ENCODE data around the gene UBE2E2. TPM values are rescaled to one million over a fixed set of nuclear protein-coding genes. Genes with fewer than 3 reads are reported as not detected.

UBE2E2 gene
- total RNA-seq, 1 experiment from 2014 or later: 54.9 TPM

DNA sequence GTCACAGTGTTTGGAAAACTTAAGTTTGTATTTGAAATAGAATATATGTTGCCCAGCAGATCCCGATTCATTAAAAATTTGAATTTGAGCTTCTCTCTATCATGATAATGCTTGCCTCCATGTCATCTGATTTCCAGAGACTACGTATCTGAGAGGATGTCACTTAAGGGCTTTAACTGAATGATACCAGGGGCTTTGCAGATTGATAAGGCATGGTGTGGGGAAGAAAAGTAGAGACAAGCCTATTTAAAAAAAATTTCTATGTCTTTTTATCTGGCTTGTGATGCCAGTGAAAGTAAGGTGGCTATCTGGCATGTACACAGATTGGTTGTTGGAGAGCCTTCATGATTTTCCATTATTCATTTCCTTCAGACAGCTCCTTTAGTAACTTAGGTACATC, 72.7 kb downstream of the UBE2E2 start (continued):
- no peak for TF ChIP-seq ELF4 (CRISPR knock-in tag; IDR thresholded peaks at IDR 0.05; ENCODE audit: low read depth)
- TF ChIP-seq, protein P1, sequence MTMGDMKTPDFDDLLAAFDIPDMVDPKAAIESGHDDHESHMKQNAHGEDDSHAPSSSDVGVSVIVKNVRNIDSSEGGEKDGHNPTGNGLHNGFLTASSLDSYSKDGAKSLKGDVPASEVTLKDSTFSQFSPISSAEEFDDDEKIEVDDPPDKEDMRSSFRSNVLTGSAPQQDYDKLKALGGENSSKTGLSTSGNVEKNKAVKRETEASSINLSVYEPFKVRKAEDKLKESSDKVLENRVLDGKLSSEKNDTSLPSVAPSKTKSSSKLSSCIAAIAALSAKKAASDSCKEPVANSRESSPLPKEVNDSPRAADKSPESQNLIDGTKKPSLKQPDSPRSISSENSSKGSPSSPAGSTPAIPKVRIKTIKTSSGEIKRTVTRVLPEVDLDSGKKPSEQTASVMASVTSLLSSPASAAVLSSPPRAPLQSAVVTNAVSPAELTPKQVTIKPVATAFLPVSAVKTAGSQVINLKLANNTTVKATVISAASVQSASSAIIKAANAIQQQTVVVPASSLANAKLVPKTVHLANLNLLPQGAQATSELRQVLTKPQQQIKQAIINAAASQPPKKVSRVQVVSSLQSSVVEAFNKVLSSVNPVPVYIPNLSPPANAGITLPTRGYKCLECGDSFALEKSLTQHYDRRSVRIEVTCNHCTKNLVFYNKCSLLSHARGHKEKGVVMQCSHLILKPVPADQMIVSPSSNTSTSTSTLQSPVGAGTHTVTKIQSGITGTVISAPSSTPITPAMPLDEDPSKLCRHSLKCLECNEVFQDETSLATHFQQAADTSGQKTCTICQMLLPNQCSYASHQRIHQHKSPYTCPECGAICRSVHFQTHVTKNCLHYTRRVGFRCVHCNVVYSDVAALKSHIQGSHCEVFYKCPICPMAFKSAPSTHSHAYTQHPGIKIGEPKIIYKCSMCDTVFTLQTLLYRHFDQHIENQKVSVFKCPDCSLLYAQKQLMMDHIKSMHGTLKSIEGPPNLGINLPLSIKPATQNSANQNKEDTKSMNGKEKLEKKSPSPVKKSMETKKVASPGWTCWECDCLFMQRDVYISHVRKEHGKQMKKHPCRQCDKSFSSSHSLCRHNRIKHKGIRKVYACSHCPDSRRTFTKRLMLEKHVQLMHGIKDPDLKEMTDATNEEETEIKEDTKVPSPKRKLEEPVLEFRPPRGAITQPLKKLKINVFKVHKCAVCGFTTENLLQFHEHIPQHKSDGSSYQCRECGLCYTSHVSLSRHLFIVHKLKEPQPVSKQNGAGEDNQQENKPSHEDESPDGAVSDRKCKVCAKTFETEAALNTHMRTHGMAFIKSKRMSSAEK (CRISPR knock-in tag; IDR thresholded peaks at IDR 0.05; ENCODE audit: borderline replicate concordance): no peak

DNA sequence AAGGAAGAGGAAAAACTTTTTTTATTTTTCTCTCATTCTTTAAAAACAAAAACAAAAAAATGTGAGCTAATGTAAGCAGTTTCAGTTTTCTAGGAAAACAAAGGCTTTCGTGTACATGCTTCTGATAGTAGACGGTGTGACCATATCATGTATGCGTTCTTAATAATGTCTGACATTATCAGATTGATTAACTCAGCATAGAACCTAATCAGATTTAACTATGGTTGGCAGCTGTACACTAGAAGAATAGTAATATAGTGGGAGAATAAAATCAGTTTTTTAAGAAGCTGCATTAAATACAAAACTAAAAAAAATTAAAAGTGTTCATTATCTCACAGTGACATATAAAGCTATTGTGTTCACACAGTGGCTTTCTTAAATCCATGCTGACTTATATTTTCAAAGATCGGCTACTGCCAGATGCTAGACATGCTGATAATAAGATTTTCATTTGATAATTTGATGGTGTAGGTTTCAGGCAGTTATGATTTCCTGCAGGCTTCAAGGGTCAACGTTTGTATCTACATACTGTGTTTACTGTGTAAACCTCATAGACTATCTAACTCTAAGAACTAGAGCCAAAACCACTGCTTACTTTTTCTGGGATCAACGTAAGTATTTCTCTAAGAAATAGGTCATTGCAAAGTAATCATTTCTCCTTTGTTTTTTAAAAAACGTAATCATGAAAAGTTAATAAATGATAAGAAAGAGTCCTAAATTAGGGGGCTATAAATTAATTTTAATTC, 74.0 kb downstream of the UBE2E2 start:
- ChIA-PET POLR2A (no interaction called here), CTCF (no interaction called here)

More for the DNA sequence above, 74.0 kb downstream of the UBE2E2 start:
- ATAC-seq (no peak), DNase-seq (ENCODE audit: low spot score) (no peak)
- H3K4me3 Mint-ChIP-seq: no peak overlapping the region
- H3K36me3 Mint-ChIP-seq: peaks cover 15% of the 10 kb centered on the region
- peaks cover 20% of the 10 kb centered on the region for H3K4me1 Mint-ChIP-seq
- H3K27ac Mint-ChIP-seq: no peak overlapping the region
- peaks cover 15% of the 10 kb centered on the region for H3K9me3 Mint-ChIP-seq
- no peaks in the 10 kb centered on the region for H3K27me3 Mint-ChIP-seq (ENCODE audit: low read depth)
- TF ChIP-seq KAT7 (CRISPR knock-in tag; IDR thresholded peaks at IDR 0.05; ENCODE audit: borderline replicate concordance) (no peak), ZNF671 (CRISPR knock-in tag; IDR thresholded peaks at IDR 0.05) (no peak), MXD4 (CRISPR knock-in tag; IDR thresholded peaks at IDR 0.05; ENCODE audit: borderline replicate concordance) (no peak), ZNF121 (CRISPR knock-in tag; IDR thresholded peaks at IDR 0.05) (no peak), OVOL2 (CRISPR knock-in tag; IDR thresholded peaks at IDR 0.05; ENCODE audit: borderline replicate concordance) (no peak), ZNF512 (CRISPR knock-in tag; IDR thresholded peaks at IDR 0.05; ENCODE audit: borderline replicate concordance) (no peak), CDX4 (CRISPR knock-in tag; IDR thresholded peaks at IDR 0.05; ENCODE audit: borderline replicate concordance) (no peak), MYBL2 (CRISPR knock-in tag; IDR thresholded peaks at IDR 0.05) (no peak), ZNF396 (CRISPR knock-in tag; IDR thresholded peaks at IDR 0.05; ENCODE audit: borderline replicate concordance) (no peak), ZNF416 (CRISPR knock-in tag; IDR thresholded peaks at IDR 0.05) (no peak)
- TF ChIP-seq, protein P2, sequence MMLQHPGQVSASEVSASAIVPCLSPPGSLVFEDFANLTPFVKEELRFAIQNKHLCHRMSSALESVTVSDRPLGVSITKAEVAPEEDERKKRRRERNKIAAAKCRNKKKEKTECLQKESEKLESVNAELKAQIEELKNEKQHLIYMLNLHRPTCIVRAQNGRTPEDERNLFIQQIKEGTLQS (CRISPR knock-in tag; conservative IDR thresholded peaks at IDR 0.05): no peak
- TF ChIP-seq, protein P3, sequence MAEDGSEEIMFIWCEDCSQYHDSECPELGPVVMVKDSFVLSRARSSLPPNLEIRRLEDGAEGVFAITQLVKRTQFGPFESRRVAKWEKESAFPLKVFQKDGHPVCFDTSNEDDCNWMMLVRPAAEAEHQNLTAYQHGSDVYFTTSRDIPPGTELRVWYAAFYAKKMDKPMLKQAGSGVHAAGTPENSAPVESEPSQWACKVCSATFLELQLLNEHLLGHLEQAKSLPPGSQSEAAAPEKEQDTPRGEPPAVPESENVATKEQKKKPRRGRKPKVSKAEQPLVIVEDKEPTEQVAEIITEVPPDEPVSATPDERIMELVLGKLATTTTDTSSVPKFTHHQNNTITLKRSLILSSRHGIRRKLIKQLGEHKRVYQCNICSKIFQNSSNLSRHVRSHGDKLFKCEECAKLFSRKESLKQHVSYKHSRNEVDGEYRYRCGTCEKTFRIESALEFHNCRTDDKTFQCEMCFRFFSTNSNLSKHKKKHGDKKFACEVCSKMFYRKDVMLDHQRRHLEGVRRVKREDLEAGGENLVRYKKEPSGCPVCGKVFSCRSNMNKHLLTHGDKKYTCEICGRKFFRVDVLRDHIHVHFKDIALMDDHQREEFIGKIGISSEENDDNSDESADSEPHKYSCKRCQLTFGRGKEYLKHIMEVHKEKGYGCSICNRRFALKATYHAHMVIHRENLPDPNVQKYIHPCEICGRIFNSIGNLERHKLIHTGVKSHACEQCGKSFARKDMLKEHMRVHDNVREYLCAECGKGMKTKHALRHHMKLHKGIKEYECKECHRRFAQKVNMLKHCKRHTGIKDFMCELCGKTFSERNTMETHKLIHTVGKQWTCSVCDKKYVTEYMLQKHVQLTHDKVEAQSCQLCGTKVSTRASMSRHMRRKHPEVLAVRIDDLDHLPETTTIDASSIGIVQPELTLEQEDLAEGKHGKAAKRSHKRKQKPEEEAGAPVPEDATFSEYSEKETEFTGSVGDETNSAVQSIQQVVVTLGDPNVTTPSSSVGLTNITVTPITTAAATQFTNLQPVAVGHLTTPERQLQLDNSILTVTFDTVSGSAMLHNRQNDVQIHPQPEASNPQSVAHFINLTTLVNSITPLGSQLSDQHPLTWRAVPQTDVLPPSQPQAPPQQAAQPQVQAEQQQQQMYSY (CRISPR knock-in tag; IDR thresholded peaks at IDR 0.05): no peak

Measured in WTC11 (cell line).